ENCODE measurements around the gene HCST.

- TF ChIP-seq, protein P1, sequence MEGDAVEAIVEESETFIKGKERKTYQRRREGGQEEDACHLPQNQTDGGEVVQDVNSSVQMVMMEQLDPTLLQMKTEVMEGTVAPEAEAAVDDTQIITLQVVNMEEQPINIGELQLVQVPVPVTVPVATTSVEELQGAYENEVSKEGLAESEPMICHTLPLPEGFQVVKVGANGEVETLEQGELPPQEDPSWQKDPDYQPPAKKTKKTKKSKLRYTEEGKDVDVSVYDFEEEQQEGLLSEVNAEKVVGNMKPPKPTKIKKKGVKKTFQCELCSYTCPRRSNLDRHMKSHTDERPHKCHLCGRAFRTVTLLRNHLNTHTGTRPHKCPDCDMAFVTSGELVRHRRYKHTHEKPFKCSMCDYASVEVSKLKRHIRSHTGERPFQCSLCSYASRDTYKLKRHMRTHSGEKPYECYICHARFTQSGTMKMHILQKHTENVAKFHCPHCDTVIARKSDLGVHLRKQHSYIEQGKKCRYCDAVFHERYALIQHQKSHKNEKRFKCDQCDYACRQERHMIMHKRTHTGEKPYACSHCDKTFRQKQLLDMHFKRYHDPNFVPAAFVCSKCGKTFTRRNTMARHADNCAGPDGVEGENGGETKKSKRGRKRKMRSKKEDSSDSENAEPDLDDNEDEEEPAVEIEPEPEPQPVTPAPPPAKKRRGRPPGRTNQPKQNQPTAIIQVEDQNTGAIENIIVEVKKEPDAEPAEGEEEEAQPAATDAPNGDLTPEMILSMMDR (IDR thresholded peaks at IDR 0.05), result no peak
- TF ChIP-seq EP300 (IDR thresholded peaks at IDR 0.05) (no peak), POLR2AphosphoS5 (IDR thresholded peaks at IDR 0.05) (no peak), POLR2A (IDR thresholded peaks at IDR 0.05) (no peak)
Observed at GRCh38 chr19:35858311-35858710, 44.0 kb upstream of the HCST start.
